IMR-90 (cell line): ENCODE data around the gene TTC39B. TPM values are rescaled to one million over a fixed set of nuclear protein-coding genes. Genes with fewer than 3 reads are reported as not detected.

Experiments used
- ATAC-seq: fragments of 200-7000 bp; cut with Tn5 transposase; 2 replicates; pipeline ENCODE4 v1.9.1; 2020; ENCODE audit warnings: low read depth, mild to moderate bottlenecking, moderate library complexity
- BruUV-seq: library from RNA; stranded (reverse); fragments of 400-500 nt; replicated peaks from 2 replicates; lab custom pipeline; 2021; lab: Mats Ljungman, UMichigan
- CTCF ChIA-PET: fragments of 300-600 bp; formaldehyde crosslinking; extraction: SDS; loops from one replicate; lab custom pipeline; 2021; ENCODE audit warnings: antibody characterized with exemption; lab: Yijun Ruan, JAX
- POLR2A ChIA-PET: fragments of 300-600 bp; sonication (Branson Sonifier 250); formaldehyde crosslinking; loops from one replicate; lab custom pipeline; 2022; ENCODE audit warnings: antibody characterized with exemption; ENCODE audit not compliant: unreplicated experiment; lab: Charles Lee
- DNase-seq: peaks from one replicate; pipeline ENCODE4 v3.0.0; 2013
- H2AFZ ChIP-seq: replicated peaks from 2 replicates; pipeline ENCODE3; 2013; ENCODE audit warnings: low read length, mild to moderate bottlenecking; ENCODE audit not compliant: poor library complexity
- H2AK5ac ChIP-seq: 2 replicates; pipeline ENCODE4 v1.6.1; 2013; ENCODE audit warnings: low read depth, low read length, inconsistent platforms
- H2AK9ac ChIP-seq: replicated peaks from 2 replicates; pipeline ENCODE3; 2013; ENCODE audit warnings: mild to moderate bottlenecking, low read depth, low read length, moderate library complexity; ENCODE audit not compliant: poor library complexity
- H2BK120ac ChIP-seq: 2 replicates; pipeline ENCODE4 v1.6.1; 2013; ENCODE audit warnings: low read depth, low read length, inconsistent platforms
- H2BK15ac ChIP-seq: 3 replicates; pipeline ENCODE4 v1.6.1; 2013; ENCODE audit warnings: low read depth, low read length, inconsistent platforms
- H2BK20ac ChIP-seq: 2 replicates; pipeline ENCODE4 v1.6.1; 2013; ENCODE audit warnings: low read depth, mild to moderate bottlenecking, inconsistent platforms, low read length, moderate library complexity
- H2BK5ac ChIP-seq: 2 replicates; pipeline ENCODE4 v1.6.1; 2013; ENCODE audit warnings: mild to moderate bottlenecking, low read depth, low read length, inconsistent platforms; ENCODE audit not compliant: poor library complexity, severe bottlenecking
- H3K14ac ChIP-seq: replicated peaks from 2 replicates; pipeline ENCODE4 v1.6.1; 2013; ENCODE audit warnings: low read depth, low read length, inconsistent platforms
- H3K18ac ChIP-seq: 2 replicates; pipeline ENCODE4 v1.6.1; 2013; ENCODE audit warnings: low read depth, low read length, control low read depth
- H3K23ac ChIP-seq: 2 replicates; pipeline ENCODE4 v1.6.1; 2013; ENCODE audit warnings: low read depth, low read length, inconsistent platforms
- H3K27ac ChIP-seq: 2 replicates; pipeline ENCODE4 v1.5.1; 2013; ENCODE audit warnings: mild to moderate bottlenecking, control low read depth, low read length; ENCODE audit not compliant: insufficient read depth
- H3K27me3 ChIP-seq: 2 replicates; pipeline ENCODE4 v1.6.1; 2013; ENCODE audit warnings: low read length; ENCODE audit not compliant: control insufficient read depth, insufficient read depth
- H3K36me3 ChIP-seq: 2 replicates; pipeline ENCODE4 v1.6.1; 2013; ENCODE audit warnings: low read length, mixed read lengths; ENCODE audit not compliant: control insufficient read depth, insufficient read depth
- H3K4ac ChIP-seq: 2 replicates; pipeline ENCODE4 v1.6.1; 2013; ENCODE audit warnings: low read depth, low read length, inconsistent platforms
- H3K4me1 ChIP-seq: 2 replicates; pipeline ENCODE4 v1.6.1; 2013; ENCODE audit warnings: low read length, mixed read lengths; ENCODE audit not compliant: control insufficient read depth, insufficient read depth
- H3K4me2 ChIP-seq: 2 replicates; pipeline ENCODE4 v1.6.1; 2013; ENCODE audit warnings: low read depth, mild to moderate bottlenecking, control low read depth, low read length, moderate library complexity
- H3K4me3 ChIP-seq: 2 replicates; pipeline ENCODE4 v1.5.1; 2013; ENCODE audit warnings: low read depth, mild to moderate bottlenecking, control low read depth, low read length, moderate library complexity; ENCODE audit not compliant: insufficient read depth
- H3K56ac ChIP-seq: 2 replicates; pipeline ENCODE4 v1.6.1; 2013; ENCODE audit warnings: low read length, inconsistent platforms; ENCODE audit not compliant: insufficient read depth; ENCODE audit errors: extremely low read depth
- H3K79me1 ChIP-seq, 2 experiments: 2 replicates each; pipeline ENCODE4 v1.6.1; 2013; ENCODE audit warnings: low read length in 2 of 2, inconsistent platforms in 1 of 2, low read depth in 1 of 2
- H3K9ac ChIP-seq: 2 replicates; pipeline ENCODE4 v1.6.1; 2013; ENCODE audit warnings: low read depth, low read length, control low read depth
- H3K9me1 ChIP-seq: 2 replicates; pipeline ENCODE4 v1.6.1; 2013; ENCODE audit warnings: low read length, inconsistent platforms; ENCODE audit not compliant: insufficient read depth
- H3K9me3 ChIP-seq: 2 replicates; pipeline ENCODE4 v1.6.1; 2013; ENCODE audit warnings: low read length; ENCODE audit not compliant: control insufficient read depth, insufficient read depth
- H4K20me1 ChIP-seq: 2 replicates; pipeline ENCODE4 v1.6.1; 2013; ENCODE audit warnings: low read length, inconsistent platforms; ENCODE audit not compliant: insufficient read depth
- H4K5ac ChIP-seq: 2 replicates; pipeline ENCODE4 v1.6.1; 2013; ENCODE audit warnings: mild to moderate bottlenecking, low read depth, low read length, control low read depth
- H4K8ac ChIP-seq, 2 experiments: 2 replicates each; pipeline ENCODE4 v1.6.1; 2013; ENCODE audit warnings: low read depth in 2 of 2, low read length in 2 of 2, control low read depth in 1 of 2, inconsistent platforms in 1 of 2
- H4K91ac ChIP-seq: 2 replicates; pipeline ENCODE4 v1.6.1; 2013; ENCODE audit warnings: low read depth, low read length, inconsistent platforms; ENCODE audit not compliant: insufficient read depth
- CTCF ChIP-seq: conservative IDR thresholded peaks from 2 replicates; pipeline ENCODE4 v1.5.1; 2012; ENCODE audit warnings: mild to moderate bottlenecking, low read depth, low read length, improper control_type of control experiment
- MAZ ChIP-seq: IDR thresholded peaks from 2 replicates; pipeline ENCODE4 v1.6.1; 2012; ENCODE audit warnings: low read depth, mild to moderate bottlenecking, low read length, improper control_type of control experiment, moderate library complexity, borderline replicate concordance
- NFE2L2 ChIP-seq: fragments of 150-350 bp; IDR thresholded peaks from 2 replicates; pipeline ENCODE4 v1.6.1; 2016; ENCODE audit warnings: low read depth, mild to moderate bottlenecking, low read length
- RFX5 ChIP-seq: IDR thresholded peaks from 2 replicates; pipeline ENCODE4 v1.8.0; 2012; ENCODE audit warnings: low read depth, mild to moderate bottlenecking, low read length, moderate library complexity
- USF2 ChIP-seq: fragments of 150-350 bp; IDR thresholded peaks from 2 replicates; pipeline ENCODE4 v1.6.1; 2017; ENCODE audit warnings: mild to moderate bottlenecking, antibody characterized with exemption, low read length, low read depth
- dilution Hi-C: fragments of 300-500 bp; cut with HindIII; formaldehyde crosslinking; loops from one replicate; pipeline ENCODE4 v1.14.3; 2018; ENCODE audit warnings: low sequenced_read_pairs; ENCODE audit not compliant: unreplicated experiment
- in situ Hi-C: fragments of 300-500 bp; cut with MboI; formaldehyde crosslinking; loops from 3 replicates; pipeline ENCODE4 v1.14.3; 2019; ENCODE audit warnings: low sequenced_read_pairs, inconsistent platforms, mixed read lengths
- intact Hi-C: fragments of 100-400 bp; cut with micrococcal nuclease; formaldehyde crosslinking; loops from 2 replicates; pipeline ENCODE4 v1.10.0; 2022
- polyA plus RNA-seq, 3 experiments: library from polyadenylated mRNA; depleted of rRNA; stranded (reverse); fragments of >200 nt; gene quantifications; 2 replicates each; pipeline ENCODE4 v1.2.3, GENCODE V29; 2012; ENCODE audit warnings: low replicate concordance in 1 of 3
- total RNA-seq: library from RNA; depleted of rRNA; stranded (reverse); fragments of >200 nt; gene quantifications from 2 replicates; pipeline ENCODE4 v1.2.3, GENCODE V29; 2012

TTC39B gene
- total and polyA plus RNA-seq, 2 of the 4 experiments (the other 2 are of a cell fraction) = 2.5 to 12.2 TPM

- H3K9me3 ChIP-seq = no peaks in the 10 kb centered on the region; the same call in 1 of the 2 replicates
- H3K27me3 ChIP-seq = peaks cover 36% of the 10 kb centered on the region
- H3K9me1 ChIP-seq = no peaks in the 10 kb centered on the region
- in situ Hi-C loops (loop anchor here (25.0 kb wide), 1 partner anchor 312 kb away; no protein-coding TSS in a partner anchor), dilution Hi-C loops (no loop called here), intact Hi-C loops (no loop called here)
- no peak overlapping the region for H2AK5ac ChIP-seq
- no peaks in the 10 kb centered on the region for H3K79me1 ChIP-seq
- no peak for DNase-seq
- H2AK9ac ChIP-seq = no peak overlapping the region
- ATAC-seq = no peak
- H2BK15ac ChIP-seq = no peak overlapping the region
- H3K56ac ChIP-seq = no peak overlapping the region
- no peak overlapping the region for H4K91ac ChIP-seq
- no peak overlapping the region for H3K27ac ChIP-seq
- H3K4me2 ChIP-seq = no peak overlapping the region
- H3K14ac ChIP-seq = no peak overlapping the region
- no peak overlapping the region for H3K4ac ChIP-seq
- H2AFZ ChIP-seq = no peak overlapping the region
- TF ChIP-seq RFX5 = no peak
- TF ChIP-seq USF2 = no peak
- TF ChIP-seq CTCF = no peak
- TF ChIP-seq MAZ = no peak
- TF ChIP-seq NFE2L2 = no peak
- no peak overlapping the region for H2BK20ac ChIP-seq
- no peaks in the 10 kb centered on the region for H3K4me1 ChIP-seq
- no peaks in the 10 kb centered on the region for H3K36me3 ChIP-seq
- no peak overlapping the region for H3K4me3 ChIP-seq
- H2BK5ac ChIP-seq = no peak overlapping the region
- H4K20me1 ChIP-seq = no peaks in the 10 kb centered on the region
- no peak overlapping the region for H3K23ac ChIP-seq
- CTCF ChIA-PET = no interaction called here
- POLR2A ChIA-PET = no interaction called here
- BruUV-seq = no TSS peak
- no peak overlapping the region for H4K8ac ChIP-seq
- no peak overlapping the region for H4K5ac ChIP-seq
- no peak overlapping the region for H2BK120ac ChIP-seq
- no peak overlapping the region for H3K9ac ChIP-seq
- no peak overlapping the region for H3K18ac ChIP-seq
These were observed 157.6 kb downstream of the TTC39B start for GRCh38 chr9:15149450-15149849.
